SKM-1 treated with dmso at 0.1 percent for 144 hours (cell line): ENCODE data around the gene ACTR10.

Experiments used
- DNase-seq: peaks from one replicate; lab custom pipeline; 2025; ENCODE audit not compliant: unreplicated experiment; lab: John Stamatoyannopoulos, UW

ACTR10 gene

GRCh38 chr14:58278177-58278576, 78.2 kb downstream of the ACTR10 start:
- no peak for DNase-seq

DNA sequence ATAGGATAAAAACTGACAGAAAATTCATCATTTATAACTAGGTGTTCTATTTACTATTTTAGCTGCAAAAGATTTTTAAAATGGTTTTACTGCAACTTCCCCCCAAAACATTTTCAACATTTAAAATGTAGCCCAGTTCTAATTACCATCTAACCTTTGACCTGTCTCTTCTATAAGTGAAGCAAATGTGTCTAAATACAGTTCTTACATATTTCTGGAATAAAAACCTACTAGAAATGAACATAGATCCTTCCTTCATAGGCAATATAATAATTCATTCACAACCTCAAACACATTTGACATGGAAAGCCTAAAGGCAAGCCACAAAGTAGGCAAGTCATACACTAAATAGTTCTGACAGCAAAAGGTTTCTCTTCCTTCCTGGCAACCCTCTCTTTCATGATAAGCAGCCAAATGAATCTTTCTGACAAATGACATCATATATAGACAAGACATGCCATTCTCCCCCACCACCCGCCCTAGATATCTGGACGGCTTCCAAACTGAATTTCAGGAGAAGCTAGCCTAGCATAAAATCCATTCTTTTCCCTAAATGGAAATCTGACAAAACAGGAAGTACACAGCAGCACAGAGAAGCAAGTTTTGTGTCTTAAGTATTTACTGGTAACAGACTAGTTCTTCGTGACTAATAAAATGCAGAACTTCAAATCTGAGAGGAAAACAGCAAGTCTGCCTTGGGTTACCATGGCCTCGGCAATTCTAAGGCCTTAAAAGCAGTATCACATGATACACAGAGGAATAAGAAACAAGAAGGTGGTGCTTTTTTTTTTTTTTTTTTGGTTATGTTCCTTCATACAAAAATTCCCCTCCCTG, 81.2 kb downstream of the ACTR10 start:
- no peak for DNase-seq

GRCh38 chr14:58281969-58282368, 82.0 kb downstream of the ACTR10 start:
- DNase-seq: no peak

GRCh38 chr14:58282925-58283593, 83.1 kb downstream of the ACTR10 start:
- DNase-seq: no peak

- DNase-seq: no peak
Observed at GRCh38 chr14:58283730-58284129, 83.8 kb downstream of the ACTR10 start.

DNA sequence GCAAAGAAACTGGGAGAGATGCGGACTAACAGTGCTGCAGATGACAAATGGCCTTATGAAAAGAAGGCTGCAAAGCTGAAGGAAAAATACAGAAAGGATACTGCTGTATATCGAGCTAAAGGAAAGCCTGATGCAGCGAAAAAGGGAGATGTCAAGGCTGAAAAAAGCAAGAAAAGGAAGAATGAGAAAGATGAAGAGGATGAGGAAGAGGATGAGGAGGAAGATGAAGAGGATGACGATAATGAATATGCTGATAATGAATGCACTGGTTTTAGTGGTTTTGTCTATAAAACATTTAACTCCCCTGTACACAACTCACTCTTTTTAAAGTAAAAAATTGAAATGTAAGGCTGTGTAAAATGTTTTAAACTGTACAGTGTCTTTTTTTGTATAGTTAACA, 85.2 kb downstream of the ACTR10 start:
- DNase-seq: no peak
